ENCODE results near the gene ANXA8.
"Not testable (repeated sequence)": the region's sequence is repeated elsewhere in the genome, so short reads cannot be mapped to it uniquely, and the experiment has no call there.

Gene ANXA8

GRCh38 chr10:47462577-47463358 is 21.1 kb downstream of the ANXA8 start:
- DNase-seq (ENCODE audit: low read depth in 2 of 2): not testable (repeated sequence)

- peak in 1 of 2 donors; percentile 6 for DNase-seq (ENCODE audit: low read depth in 2 of 2)
Measured at GRCh38 chr10:47461261-47461687, 22.6 kb downstream of the ANXA8 start.

DNA sequence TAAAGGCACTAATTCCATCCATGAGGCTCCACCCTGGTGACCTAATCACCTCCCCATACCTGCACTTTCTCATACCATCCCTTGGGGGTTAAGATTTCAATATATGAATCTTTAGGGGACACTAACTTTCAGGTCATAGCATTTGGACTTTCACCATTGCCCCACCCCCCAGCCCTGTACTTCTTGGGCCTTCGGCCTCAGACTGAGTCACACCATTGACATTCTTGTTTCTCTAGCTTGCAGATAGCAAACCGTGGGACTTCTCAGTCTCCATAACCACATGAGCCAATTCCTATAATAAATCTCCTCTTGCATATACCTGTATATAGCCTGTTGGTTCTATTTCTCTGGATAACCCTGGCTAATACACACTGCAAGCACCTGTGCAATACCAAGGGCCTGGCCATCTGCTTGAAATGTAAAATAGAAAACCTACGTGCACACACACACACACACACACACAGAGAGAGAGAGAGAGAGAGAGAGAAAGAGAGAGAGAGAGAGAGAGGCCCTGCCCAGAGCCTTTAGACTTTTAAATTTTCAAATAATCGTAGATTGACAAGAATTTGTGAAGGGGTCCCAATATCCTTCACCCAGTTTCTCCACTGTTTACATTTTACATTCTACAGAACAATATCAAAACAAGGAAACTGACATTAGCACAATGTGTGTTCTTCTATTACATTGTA is 25.3 kb downstream of the ANXA8 start:
- DNase-seq (ENCODE audit: low read depth in 2 of 2): no peak

DNA sequence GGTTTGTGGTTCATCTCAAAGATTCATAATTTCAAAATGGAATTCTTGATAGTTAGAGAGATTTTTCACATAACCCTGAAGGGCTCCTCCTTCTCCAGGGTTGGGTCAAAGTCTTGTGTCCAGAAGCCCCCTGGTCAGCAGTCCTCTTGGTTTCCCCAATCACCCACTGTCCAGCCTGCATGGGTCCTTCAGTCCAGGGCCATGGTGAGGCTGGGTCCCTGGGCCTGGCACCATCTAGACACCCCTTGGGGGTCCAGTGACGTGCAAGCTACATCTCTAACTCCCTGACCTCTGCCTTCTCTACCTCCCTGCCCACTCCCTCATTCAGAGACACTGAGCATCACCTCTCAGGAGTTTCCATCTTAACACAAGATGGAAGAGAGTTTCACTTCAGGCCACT is 26.1 kb downstream of the ANXA8 start:
- no peak for DNase-seq (ENCODE audit: low read depth in 2 of 2)

- no peak for DNase-seq (ENCODE audit: low read depth in 2 of 2)
Measured at GRCh38 chr10:47457528-47457820, 26.4 kb downstream of the ANXA8 start.

- no peak for DNase-seq (ENCODE audit: low read depth in 2 of 2)
Measured at GRCh38 chr10:47456794-47457527, 27.0 kb downstream of the ANXA8 start.

DNA sequence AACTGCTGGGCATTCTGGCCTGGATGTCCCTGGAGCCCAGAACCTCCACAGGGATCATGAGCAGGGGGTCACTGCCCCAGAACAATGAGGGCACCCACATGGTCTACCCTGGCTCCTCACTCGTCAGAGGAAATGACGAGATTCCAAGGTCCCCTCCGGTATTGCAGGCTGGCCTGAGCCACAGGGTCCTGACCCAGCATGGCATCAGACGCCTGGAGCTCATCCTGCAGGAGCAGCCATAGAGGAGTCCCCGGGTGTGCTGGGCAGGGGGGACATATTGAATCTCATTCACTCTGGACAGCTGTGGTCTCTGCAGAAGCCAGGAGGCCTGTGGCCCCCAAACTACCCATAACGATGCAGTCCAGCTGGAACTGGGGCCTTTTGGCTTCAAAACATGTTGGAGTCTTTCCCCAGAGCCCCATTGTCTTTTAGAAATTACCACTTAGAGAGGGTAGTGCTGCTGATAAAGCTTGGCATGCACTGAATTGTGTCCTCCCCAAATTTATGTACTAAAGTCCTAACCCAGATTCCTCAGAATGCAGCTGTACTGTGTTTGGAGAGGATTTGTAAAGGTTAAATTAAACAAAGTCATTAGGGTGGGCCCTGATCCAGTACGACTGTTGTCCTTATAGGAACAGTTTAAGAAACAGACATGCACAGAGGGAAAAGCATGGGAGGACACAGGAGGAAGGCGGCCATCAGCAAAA is 27.7 kb downstream of the ANXA8 start:
- DNase-seq (ENCODE audit: low read depth in 2 of 2): no peak

DNA sequence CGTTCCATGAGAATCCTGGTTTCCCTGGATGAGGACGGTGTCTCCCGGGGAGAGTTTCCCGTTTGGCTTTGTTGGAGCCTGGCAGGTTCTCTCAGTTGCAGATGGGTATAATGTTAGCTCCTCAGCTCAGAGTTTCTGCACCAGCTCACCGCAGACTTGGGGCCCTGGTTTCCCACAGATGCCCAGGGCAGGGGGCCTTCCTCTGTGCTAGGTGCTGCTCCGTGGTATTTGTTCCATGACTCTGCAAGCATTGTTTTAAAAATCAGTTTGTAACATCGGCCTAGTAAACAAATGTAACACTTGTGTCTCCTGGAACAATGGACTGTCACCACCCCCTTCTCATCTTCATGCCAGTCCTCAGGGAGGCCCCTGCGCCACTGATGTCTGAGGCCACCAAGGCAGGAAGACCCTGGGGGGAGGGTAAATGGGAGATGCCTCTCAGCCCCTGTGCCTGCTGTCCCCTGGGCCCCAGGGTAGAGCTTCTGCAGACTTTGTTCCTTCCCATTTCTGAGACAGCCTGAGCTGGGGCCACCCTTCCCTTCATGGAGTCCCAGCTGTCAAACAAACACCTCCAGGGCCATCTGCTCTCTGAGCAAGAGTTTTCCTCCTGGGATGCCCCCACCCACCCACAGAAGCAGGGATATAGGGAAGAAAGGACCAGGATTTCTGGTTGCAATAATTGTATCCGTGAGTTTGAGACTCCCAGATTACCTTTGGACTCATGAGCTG is 28.4 kb downstream of the ANXA8 start:
- not testable (repeated sequence) for DNase-seq (ENCODE audit: low read depth in 2 of 2)

GRCh38 chr10:47454780-47455058 is 29.2 kb downstream of the ANXA8 start:
- DNase-seq (ENCODE audit: low read depth in 2 of 2): no peak

DNA sequence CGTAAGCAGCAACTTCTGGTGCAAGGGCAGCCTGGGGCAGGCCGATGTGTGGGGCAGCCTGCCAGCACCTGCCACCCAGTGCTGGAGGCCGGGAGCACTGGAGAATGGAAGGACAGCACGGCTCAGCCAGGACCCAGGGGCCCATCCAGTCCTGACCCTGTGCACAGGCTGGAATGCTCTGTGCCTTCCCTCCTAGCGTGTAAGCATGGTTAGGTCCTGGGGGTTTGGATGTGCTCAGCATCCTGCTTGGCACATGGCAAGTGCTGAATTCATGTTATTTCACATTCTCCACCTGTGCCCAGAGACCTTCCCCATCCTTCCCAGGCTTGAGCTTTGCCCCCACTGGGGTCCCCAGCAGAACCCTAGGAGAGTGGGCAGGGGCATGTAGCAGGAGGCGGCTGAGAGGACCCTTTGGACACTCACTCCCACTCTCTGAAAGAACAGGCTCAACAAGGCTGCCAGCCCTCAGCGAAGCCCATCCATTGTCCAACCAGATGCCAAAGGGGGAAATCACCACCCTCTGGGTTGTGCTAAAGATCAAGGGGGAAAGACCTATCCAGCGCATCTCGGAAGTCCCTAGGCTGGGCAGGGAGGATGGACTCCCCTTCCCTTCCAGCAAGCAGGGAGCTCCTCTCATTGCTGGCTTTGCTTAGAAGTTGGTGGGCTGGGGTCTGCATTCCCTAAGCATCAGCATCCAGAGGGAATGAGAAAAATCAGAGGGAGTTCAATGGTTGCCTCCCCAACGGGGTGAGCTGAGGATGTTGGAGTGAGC is 29.7 kb downstream of the ANXA8 start:
- DNase-seq (ENCODE audit: low read depth in 2 of 2): no peak

DNA sequence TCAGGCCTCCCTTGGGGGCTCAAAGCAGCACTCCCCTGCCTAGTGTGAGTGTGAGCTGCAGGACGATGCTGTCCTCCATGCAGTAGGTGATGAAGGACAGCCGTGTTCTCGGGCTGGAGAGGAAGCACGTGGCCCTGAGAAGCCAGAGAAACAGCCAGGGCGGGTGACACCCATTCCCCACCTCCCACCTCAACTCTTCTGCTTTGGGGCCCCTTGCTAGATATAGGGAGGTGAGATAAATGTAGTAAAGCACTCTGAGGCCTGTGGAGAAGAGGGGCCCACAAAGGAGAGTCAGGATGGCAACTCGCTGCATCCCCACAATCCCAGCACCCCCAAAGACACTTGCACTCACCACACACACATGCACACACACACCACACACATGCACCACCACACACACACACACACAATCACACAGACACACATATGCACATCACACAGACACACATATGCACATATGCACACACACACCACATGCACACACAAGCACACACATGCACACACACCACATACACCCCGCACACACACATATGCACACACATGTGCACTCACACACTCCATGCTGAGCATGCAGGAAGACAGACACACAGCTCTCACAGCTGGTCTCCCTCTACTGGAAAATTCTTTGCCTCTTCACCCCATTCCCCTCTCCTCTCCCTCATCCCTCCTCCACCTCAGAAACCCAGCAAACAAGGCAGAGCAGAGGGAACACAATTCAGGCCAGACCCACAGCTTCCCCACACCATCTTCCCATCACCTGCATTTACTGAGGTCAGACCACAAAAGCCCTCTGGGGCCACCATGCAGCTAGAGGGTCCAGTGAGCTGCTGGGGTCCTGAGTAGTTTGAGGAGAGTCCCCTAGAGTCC is 30.5 kb downstream of the ANXA8 start:
- DNase-seq (ENCODE audit: low read depth in 2 of 2): no peak

- no peak for DNase-seq (ENCODE audit: low read depth in 2 of 2)
Measured at GRCh38 chr10:47452495-47453140, 31.3 kb downstream of the ANXA8 start.

GRCh38 chr10:47451998-47452494 is 31.9 kb downstream of the ANXA8 start:
- DNase-seq (ENCODE audit: low read depth in 2 of 2): no peak

DNA sequence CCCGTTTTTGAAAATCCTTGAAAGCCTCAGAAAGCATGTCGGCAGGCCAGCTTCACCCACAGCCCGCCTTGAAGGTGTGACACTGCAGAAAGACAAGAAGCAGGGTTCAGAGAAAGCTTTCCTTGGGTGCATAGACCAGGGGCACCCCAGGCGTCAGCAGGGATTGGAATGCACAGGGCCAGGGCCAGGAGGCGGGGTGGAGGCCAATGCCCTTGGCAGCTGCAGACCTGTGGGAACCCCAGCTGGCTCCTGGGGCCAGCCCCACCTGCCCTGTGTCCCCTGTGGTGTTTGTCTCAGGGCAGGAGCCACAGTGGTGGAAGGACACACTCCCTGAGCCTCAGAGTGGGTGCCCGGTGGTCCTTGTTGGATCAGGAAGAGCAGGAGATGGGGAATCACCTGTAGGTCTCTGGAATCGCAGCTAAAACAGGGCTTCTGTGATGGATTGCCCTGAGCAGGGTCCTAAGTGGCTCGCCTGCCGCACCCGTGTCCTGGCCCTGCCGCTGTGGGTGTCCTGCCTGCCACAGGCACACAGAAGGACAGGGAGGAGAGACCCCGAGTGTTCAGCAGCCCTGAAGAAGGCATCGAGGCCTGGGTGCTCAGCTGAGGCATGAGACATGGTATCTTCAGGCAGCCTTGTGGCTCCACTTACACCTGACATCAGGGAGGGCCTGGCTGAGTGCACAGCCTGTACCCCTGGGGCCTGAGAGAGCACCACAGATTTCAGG is 32.5 kb downstream of the ANXA8 start:
- DNase-seq (ENCODE audit: low read depth in 2 of 2): no peak

DNA sequence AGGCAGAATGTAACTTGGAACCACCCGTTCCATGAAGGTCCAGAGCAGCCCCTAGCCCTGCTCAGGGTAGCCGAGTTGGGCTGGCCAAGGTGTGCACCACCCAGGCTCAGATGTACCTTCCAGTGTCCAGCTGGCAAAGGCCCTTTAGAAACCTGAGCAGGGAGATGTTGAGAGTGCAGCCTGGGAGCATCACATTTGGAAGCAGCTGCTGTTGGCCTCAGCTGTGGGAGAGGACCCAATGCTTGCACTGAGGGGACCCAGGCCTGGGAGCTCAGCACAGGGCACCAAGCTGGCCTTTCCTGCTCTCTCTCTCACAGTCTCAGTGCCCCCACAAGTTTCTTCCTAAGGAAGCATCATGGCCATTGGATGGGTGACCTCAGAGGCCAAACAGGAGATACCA is 33.5 kb downstream of the ANXA8 start:
- DNase-seq (ENCODE audit: low read depth in 2 of 2): no peak

GRCh38 chr10:47449979-47450378 is 33.9 kb downstream of the ANXA8 start:
- DNase-seq (ENCODE audit: low read depth in 2 of 2): no peak

DNA sequence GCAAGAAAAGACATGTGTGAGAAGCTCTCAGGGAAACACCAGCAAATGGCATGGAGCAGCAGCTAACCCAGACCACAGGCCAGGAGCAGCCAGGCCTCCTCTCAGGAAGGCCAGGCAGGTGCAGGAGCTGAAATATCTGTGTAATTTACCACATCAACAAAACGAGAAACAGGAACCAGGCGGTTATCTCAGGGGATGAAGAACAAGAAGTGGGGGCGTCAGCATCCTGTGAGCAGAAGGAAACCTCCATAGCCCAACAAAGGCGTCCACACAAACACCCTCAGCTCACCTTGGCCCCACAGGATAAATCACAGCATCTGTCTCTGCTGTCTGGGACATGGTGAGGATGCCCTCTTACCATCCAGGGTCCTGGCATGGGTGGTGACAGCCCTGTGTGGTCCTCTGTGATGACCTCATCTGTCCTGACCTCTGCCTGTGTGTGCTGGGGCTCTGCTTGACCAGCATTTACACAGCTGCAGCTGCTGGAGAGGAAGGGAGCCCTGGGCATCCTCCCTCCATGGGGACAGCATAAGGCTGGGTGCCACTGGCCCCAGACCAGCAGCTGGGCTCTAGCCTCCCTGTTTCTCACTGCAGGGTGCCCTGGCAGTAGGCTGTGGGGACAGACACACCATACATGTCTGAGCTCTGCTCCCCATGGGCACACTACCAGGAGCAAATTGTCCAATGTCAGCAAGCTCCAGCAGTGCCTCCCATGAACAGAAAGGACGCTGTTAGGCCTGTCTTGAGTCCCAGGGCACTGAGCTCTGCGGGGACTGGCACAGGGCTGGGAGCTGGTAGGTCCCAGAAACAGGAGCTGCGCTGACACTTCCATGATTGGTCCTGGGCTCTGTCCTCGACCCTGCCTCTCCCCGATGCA is 34.6 kb downstream of the ANXA8 start:
- no peak for DNase-seq (ENCODE audit: low read depth in 2 of 2)

DNA sequence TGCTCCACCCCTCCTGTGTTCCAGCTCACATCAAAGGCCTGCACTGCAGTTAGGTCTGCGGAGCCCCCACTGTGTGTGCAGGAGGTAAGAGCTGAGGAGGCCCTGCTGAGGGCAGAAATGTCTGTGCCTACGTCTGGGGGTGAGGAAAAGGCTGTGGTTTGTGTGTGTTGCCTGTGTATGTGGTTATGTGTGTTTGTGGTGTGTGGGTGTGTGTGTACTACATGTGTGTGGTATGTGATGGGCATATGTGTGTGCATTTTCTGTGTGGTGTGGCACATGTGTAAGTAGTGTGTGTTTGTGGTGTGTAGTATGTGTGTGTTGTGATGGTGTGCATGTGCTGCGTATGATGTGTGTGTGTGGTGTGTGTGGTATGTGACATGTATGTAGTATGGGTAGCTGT is 36.2 kb downstream of the ANXA8 start:
- DNase-seq (ENCODE audit: low read depth in 2 of 2): no peak
